Loucy (cell line): ENCODE measurements around the gene RFTN2.

ENCODE experiments used
- H2AFZ ChIP-seq: fragments of 200-600 bp; sonication (generic); 2 replicates; pipeline ENCODE4 v1.6.0; 2016; ENCODE audit warnings: antibody characterized with exemption, mild to moderate bottlenecking, low read length, moderate library complexity
- H3F3A ChIP-seq: fragments of 200-600 bp; 2 replicates; pipeline ENCODE4 v1.6.0; 2016; ENCODE audit warnings: antibody characterized with exemption, low read depth, mild to moderate bottlenecking
- H3K27me3 ChIP-seq: fragments of 200-600 bp; sonication (generic); 2 replicates; pipeline ENCODE4 v1.6.1; 2014; ENCODE audit warnings: low read length, mild to moderate bottlenecking; ENCODE audit not compliant: insufficient read depth, poor library complexity, severe bottlenecking
- H3K36me3 ChIP-seq: fragments of 200-600 bp; sonication (generic); 2 replicates; pipeline ENCODE4 v1.6.1; 2016; ENCODE audit warnings: low read length; ENCODE audit not compliant: insufficient read depth
- H3K4me1 ChIP-seq: fragments of 200-600 bp; sonication (generic); 2 replicates; pipeline ENCODE4 v1.5.1; 2014; ENCODE audit warnings: low read length, mild to moderate bottlenecking; ENCODE audit not compliant: insufficient read depth, poor library complexity, severe bottlenecking
- H3K4me2 ChIP-seq: fragments of 200-600 bp; sonication (generic); 2 replicates; pipeline ENCODE4 v1.6.0; 2014; ENCODE audit warnings: antibody characterized with exemption, low read length, low read depth, mild to moderate bottlenecking; ENCODE audit not compliant: poor library complexity, severe bottlenecking
- H3K4me3 ChIP-seq: fragments of 200-600 bp; sonication (generic); 2 replicates; pipeline ENCODE4 v1.5.1; 2014; ENCODE audit warnings: low read length, mild to moderate bottlenecking, mixed read lengths; ENCODE audit not compliant: poor library complexity, severe bottlenecking
- H3K79me2 ChIP-seq: fragments of 200-600 bp; sonication (generic); 2 replicates; pipeline ENCODE4 v1.6.1; 2014; ENCODE audit warnings: low read length; ENCODE audit not compliant: insufficient read depth
- H3K9ac ChIP-seq: fragments of 200-600 bp; sonication (generic); 2 replicates; pipeline ENCODE4 v1.6.0; 2014; ENCODE audit warnings: mild to moderate bottlenecking, low read depth, low read length, moderate library complexity; ENCODE audit not compliant: poor library complexity, severe bottlenecking
- H3K9me2 ChIP-seq: fragments of 200-600 bp; sonication (generic); replicated peaks from 2 replicates; pipeline ENCODE4 v1.6.1; 2016; ENCODE audit warnings: low read depth, low read length, mixed read lengths
- H3K9me3 ChIP-seq: fragments of 200-600 bp; sonication (generic); 2 replicates; pipeline ENCODE4 v1.6.1; 2014; ENCODE audit warnings: mild to moderate bottlenecking, antibody characterized with exemption, low read length, low read depth; ENCODE audit not compliant: insufficient read depth
- H4K20me1 ChIP-seq: fragments of 200-600 bp; sonication (generic); 2 replicates; pipeline ENCODE4 v1.6.0; 2014; ENCODE audit warnings: antibody characterized with exemption, low read length, mild to moderate bottlenecking; ENCODE audit not compliant: insufficient read depth, poor library complexity, severe bottlenecking
- CTCF ChIP-seq: fragments of 200-600 bp; sonication (generic); conservative IDR thresholded peaks from 2 replicates; pipeline ENCODE4 v1.5.1; 2014; ENCODE audit warnings: mild to moderate bottlenecking, antibody characterized with exemption, low read length
- EZH2phosphoT487 ChIP-seq: fragments of 200-600 bp; IDR thresholded peaks from 2 replicates; pipeline ENCODE4 v1.6.1; 2018; ENCODE audit warnings: antibody characterized with exemption, mild to moderate bottlenecking, moderate library complexity, borderline replicate concordance

Gene RFTN2

GRCh38 chr2:197661626-197662025 is 13.8 kb downstream of the RFTN2 start:
- H3K4me1 ChIP-seq: peaks cover 16% of the 10 kb centered on the region
- H4K20me1 ChIP-seq: no peaks in the 10 kb centered on the region
- H3K9me3 ChIP-seq: peaks cover 8% of the 10 kb centered on the region; the same call in 1 of the 2 replicates
- H3K79me2 ChIP-seq: no peaks in the 10 kb centered on the region
- no peaks in the 10 kb centered on the region for H3K27me3 ChIP-seq
- H3K4me2 ChIP-seq: peak overlapping the region; percentile 12
- no peak overlapping the region for H2AFZ ChIP-seq
- TF ChIP-seq EZH2phosphoT487 (no peak), CTCF (no peak)
- no peaks in the 10 kb centered on the region for H3K9me2 ChIP-seq
- H3K36me3 ChIP-seq: no peaks in the 10 kb centered on the region
- H3F3A ChIP-seq: 0 out of 2 replicates have a peak, but pooled peaks cover 6% of the 10 kb centered on the region
- no peak overlapping the region for H3K9ac ChIP-seq
- no peak overlapping the region for H3K4me3 ChIP-seq

GRCh38 chr2:197657562-197657961 is 17.8 kb downstream of the RFTN2 start:
- no peak overlapping the region for H2AFZ ChIP-seq
- H3K4me3 ChIP-seq: no peak overlapping the region
- no peaks in the 10 kb centered on the region for H3K79me2 ChIP-seq
- no peaks in the 10 kb centered on the region for H3K9me3 ChIP-seq
- H3K36me3 ChIP-seq: no peaks in the 10 kb centered on the region
- no peaks in the 10 kb centered on the region for H3F3A ChIP-seq
- H3K27me3 ChIP-seq: no peaks in the 10 kb centered on the region
- no peak overlapping the region for H3K4me2 ChIP-seq
- no peaks in the 10 kb centered on the region for H3K9me2 ChIP-seq
- no peaks in the 10 kb centered on the region for H4K20me1 ChIP-seq
- H3K4me1 ChIP-seq: peaks cover 10% of the 10 kb centered on the region
- TF ChIP-seq EZH2phosphoT487: no peak
- TF ChIP-seq CTCF: no peak
- H3K9ac ChIP-seq: no peak overlapping the region

GRCh38 chr2:197647961-197648690 is 27.3 kb downstream of the RFTN2 start:
- no peak overlapping the region for H3K9ac ChIP-seq
- H2AFZ ChIP-seq: no peak overlapping the region
- H3K4me2 ChIP-seq: no peak overlapping the region
- TF ChIP-seq CTCF: no peak
- no peak for TF ChIP-seq EZH2phosphoT487
- H3K4me1 ChIP-seq: no peaks in the 10 kb centered on the region
- no peaks in the 10 kb centered on the region for H4K20me1 ChIP-seq
- no peaks in the 10 kb centered on the region for H3K9me2 ChIP-seq
- H3K27me3 ChIP-seq: no peaks in the 10 kb centered on the region
- no peaks in the 10 kb centered on the region for H3F3A ChIP-seq
- H3K79me2 ChIP-seq: no peaks in the 10 kb centered on the region
- no peak overlapping the region for H3K4me3 ChIP-seq
- no peaks in the 10 kb centered on the region for H3K36me3 ChIP-seq
- H3K9me3 ChIP-seq: no peaks in the 10 kb centered on the region
